Testis (tissue), 3 donors: ENCODE data around the gene MYMX. TPM values are rescaled to one million over a fixed set of nuclear protein-coding genes. Genes with fewer than 3 reads are reported as not detected.

ENCODE experiments used
- DNase-seq: peaks from one replicate; pipeline ENCODE4 v3.0.0-alpha.2; 2019
- H3K27ac ChIP-seq, 2 donors: fragments of 200-600 bp; sonication (generic); one replicate each; pipeline ENCODE4 v1.5.1; 2019
- H3K27me3 ChIP-seq: fragments of 200-600 bp; sonication (generic); one replicate; pipeline ENCODE4 v1.5.1; 2019
- H3K36me3 ChIP-seq: fragments of 200-600 bp; sonication (generic); one replicate; pipeline ENCODE4 v1.5.1; 2017; ENCODE audit warnings: low read depth; ENCODE audit errors: missing control alignments
- H3K4me1 ChIP-seq: fragments of 200-600 bp; sonication (generic); one replicate; pipeline ENCODE4 v1.5.1; 2019
- H3K4me3 ChIP-seq, 2 donors: fragments of 200-600 bp; sonication (generic); one replicate each; pipeline ENCODE4 v1.5.1; 2017 to 2019
- H3K9me3 ChIP-seq: fragments of 200-600 bp; sonication (generic); one replicate; pipeline ENCODE4 v1.5.1; 2017
- POLR2A ChIP-seq: fragments of 450-650 bp; IDR thresholded peaks from one replicate; pipeline ENCODE4 v1.6.1; 2017; ENCODE audit warnings: antibody characterized with exemption, mild to moderate bottlenecking, moderate library complexity
- WGBS, 2 donors: methylation state at CpG; one replicate each; pipeline ENCODE4 v1.1.5; 2018; 5-methylcytosine and 5-hydroxymethylcytosine counted together
- intact Hi-C: fragments of 100-400 bp; cut with DNase I; formaldehyde crosslinking; loops from one replicate; pipeline ENCODE4 v1.15.1; 2023; ENCODE audit warnings: low total_unique reads
- polyA plus RNA-seq: library from polyadenylated mRNA; stranded (reverse); fragments of 350-450 nt; fragmentation: Illumina TruSeq; extraction: RNeasy Lipid Tissue Mini Kit (QIAGEN cat#74804); gene quantifications from one replicate; pipeline ENCODE4 v1.2.3, GENCODE V29; 2014; ENCODE audit warnings: low read depth, low replicate concordance; ENCODE audit not compliant: insufficient read depth
- total RNA-seq, 2 donors: library from RNA; depleted of rRNA; stranded (reverse); fragments of >200 nt; gene quantifications; one replicate each; pipeline ENCODE4 v1.2.3, GENCODE V29; 2016
- TF ChIP-seq, protein P1 (sequence below), 3 experiments: fragments of 450-650 bp in 2 of 3; fragments of 200-600 bp in 1 of 3; sonication (generic) in 1 of 3; IDR thresholded peaks; one replicate each; pipeline ENCODE4 v1.5.1; 2016 to 2019; ENCODE audit warnings: antibody characterized with exemption in 3 of 3, mild to moderate bottlenecking in 2 of 3, moderate library complexity in 1 of 3

The MYMX gene
- total and polyA plus RNA-seq, 3 donors from 2014 or later: 0.73 to 0.87 TPM; not detected in 1

DNA sequence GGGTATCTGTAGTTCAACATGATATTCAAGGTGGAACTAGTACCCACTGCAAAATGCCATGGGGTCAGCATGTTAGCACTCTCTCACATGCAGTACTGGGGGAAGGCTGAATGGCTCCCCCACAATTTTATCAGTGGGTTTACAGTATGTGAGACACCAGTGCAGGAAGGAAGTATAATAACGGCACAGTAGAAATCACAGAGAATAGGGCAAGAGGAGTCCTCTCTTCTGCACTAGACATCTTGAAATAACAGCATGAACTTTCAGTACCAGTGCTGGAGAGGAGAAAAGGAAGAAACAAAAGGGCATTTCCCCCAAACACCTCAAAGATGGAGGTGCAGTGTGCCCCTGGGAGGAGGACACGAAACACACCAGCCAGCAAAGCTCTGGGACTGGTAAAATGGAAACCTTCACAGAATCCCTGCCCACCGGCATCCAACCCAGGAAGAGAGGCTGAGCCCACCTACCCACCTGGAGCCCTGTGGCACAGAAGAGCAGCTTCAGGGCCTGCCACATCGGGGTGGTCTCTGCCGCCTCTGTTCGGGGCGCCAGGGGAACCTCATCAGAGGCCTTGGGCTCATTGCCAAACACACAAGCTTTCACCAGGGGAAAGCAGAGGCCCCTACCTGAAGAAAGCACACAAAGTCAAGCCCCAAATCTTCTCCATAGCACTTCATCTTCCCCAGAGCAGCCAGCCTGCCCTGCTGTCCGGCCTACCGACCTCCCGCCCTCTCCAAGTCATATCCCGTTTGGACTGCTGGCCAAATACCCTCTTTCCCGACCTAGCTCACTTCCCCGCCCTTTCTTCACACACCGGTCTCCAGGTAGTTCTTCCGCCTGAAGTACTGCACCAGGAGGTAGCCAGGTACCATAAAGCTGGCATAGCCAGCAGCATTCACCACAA is 39.4 kb downstream of the MYMX start:
- TF ChIP-seq, protein P1, sequence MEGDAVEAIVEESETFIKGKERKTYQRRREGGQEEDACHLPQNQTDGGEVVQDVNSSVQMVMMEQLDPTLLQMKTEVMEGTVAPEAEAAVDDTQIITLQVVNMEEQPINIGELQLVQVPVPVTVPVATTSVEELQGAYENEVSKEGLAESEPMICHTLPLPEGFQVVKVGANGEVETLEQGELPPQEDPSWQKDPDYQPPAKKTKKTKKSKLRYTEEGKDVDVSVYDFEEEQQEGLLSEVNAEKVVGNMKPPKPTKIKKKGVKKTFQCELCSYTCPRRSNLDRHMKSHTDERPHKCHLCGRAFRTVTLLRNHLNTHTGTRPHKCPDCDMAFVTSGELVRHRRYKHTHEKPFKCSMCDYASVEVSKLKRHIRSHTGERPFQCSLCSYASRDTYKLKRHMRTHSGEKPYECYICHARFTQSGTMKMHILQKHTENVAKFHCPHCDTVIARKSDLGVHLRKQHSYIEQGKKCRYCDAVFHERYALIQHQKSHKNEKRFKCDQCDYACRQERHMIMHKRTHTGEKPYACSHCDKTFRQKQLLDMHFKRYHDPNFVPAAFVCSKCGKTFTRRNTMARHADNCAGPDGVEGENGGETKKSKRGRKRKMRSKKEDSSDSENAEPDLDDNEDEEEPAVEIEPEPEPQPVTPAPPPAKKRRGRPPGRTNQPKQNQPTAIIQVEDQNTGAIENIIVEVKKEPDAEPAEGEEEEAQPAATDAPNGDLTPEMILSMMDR (IDR thresholded peaks at IDR 0.05): no peak
- no peak for TF ChIP-seq POLR2A
- intact Hi-C loops: no loop called here
- Histone ChIP-seq H3K36me3 (no peaks in the 10 kb centered on the region), H3K4me1 (peaks cover 11% of the 10 kb centered on the region), H3K27me3 (no peaks in the 10 kb centered on the region), H3K9me3 (no peaks in the 10 kb centered on the region), H3K4me3 (peak overlapping the region; percentile 87 to 97), H3K27ac (peak overlapping the region; percentile 90 to 92)
- DNase-seq: no peak
- WGBS, 2 donors: 13 to 15% methylated on average over 15 of the region's 15 CpGs

DNA sequence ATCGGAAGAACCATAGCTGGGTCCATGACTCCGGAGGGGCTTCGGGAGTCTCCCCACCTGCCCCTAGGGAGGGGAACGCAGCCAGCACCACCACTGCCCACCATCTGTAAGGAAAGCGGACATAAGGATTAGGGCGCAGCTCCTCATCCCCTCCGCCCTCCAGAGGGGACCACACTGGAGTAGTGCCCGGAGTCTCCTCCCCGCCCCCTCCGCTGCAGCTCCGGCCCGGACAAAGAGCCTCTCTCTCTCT is 40.0 kb downstream of the MYMX start:
- Histone ChIP-seq H3K4me3 (peak overlapping the region; percentile 87 to 97), H3K27me3 (no peaks in the 10 kb centered on the region), H3K4me1 (peaks cover 11% of the 10 kb centered on the region), H3K27ac (peak overlapping the region; percentile 90 to 92), H3K36me3 (no peaks in the 10 kb centered on the region), H3K9me3 (no peaks in the 10 kb centered on the region)
- intact Hi-C loops: no loop called here
- TF ChIP-seq POLR2A: no peak
- TF ChIP-seq, protein P1 (IDR thresholded peaks at IDR 0.05): no peak
- no peak for DNase-seq
- WGBS, 2 donors: 0 to 1% methylated on average over 4 to 12 of the region's 12 CpGs

DNA sequence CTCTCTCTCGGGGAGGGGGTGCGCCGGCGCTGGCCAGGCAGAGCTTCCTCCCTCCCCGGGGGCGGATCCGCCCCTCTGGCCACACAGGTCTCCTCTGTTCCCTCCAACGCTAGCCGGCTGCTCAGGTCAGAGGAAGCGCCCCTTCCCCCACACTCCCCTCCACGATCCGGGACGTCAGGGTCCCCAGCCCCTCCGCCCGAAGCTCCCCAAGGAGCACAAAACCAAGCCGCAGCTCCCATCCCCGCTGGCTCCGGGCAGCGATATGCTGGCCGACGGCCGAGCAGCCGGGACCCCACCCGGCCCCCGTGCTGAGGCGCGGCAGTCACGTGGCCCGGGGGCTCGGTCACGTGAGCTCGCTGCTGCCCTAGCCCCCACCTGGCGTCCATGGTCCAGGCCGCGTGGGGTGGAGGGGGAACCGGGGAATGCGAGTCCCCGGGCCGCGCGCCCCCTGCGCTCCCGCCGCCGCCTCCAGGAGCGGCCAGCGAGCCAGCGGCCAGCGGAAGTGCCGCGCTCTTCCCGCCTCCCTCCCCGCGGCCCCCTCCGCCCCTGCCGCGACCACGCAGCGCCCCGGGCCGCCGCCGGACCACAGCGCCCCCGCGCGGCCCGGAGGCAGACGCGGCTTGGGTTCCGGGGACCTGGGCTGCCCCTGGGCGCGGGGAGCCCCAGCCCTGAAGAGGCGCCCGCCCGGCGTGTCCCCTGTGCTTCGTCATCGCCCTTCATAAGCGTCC is 40.5 kb downstream of the MYMX start, which contains the start of gene SLC35B2:
SLC35B2 (minus strand) TSS at position 504 of the 728 bp plus-strand sequence; CDS start at position 386, 118 bp downstream.
- WGBS, 2 donors: 2% methylated on average over 47 of the region's 80 CpGs; no CpG with 5 or more reads in 1 of the 2 donors
- DNase-seq: peak; percentile 84
- no peak for TF ChIP-seq POLR2A
- TF ChIP-seq, protein P1 (IDR thresholded peaks at IDR 0.05): peak; percentile 70 to 83 (median 80)
- Histone ChIP-seq H3K9me3 (no peaks in the 10 kb centered on the region), H3K27ac (peak within 1 kb of the TSS; percentile 90 to 92), H3K36me3 (no peaks in the 10 kb centered on the region), H3K4me1 (peaks cover 11% of the 10 kb centered on the region), H3K4me3 (peak within 1 kb of the TSS; percentile 87 to 97), H3K27me3 (no peaks in the 10 kb centered on the region)
- intact Hi-C loops: no loop called here

DNA sequence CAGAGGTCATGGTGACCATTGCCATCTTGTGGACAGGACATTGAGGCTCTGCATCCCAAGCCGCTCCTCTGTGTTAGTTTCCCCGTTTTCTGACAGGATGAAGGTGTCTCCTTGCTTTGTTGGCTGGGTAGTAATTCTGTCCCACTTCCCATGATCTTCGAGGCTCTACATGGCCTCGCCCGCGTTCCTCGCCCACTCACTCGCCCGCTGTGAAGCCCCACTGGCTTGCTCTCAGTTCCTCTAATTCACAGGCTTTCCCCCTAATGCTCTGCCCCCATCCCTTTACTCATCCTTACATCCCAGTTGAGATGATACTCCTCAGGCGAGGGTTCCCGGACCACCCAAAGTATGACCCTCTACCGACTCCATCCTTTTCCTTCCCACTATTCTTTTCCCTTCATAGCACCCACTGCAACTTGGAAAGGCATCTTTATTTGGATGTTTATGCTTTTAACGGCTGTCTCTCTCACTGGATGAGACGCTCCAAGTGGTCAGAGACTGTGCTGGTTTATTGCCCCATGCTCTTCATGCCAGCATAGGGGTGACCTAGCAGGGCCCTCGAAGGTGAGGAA is 41.1 kb downstream of the MYMX start:
- Histone ChIP-seq H3K4me3 (peak overlapping the region; percentile 87 to 97), H3K9me3 (no peaks in the 10 kb centered on the region), H3K27ac (peak overlapping the region; percentile 90 to 92), H3K4me1 (peaks cover 14% of the 10 kb centered on the region), H3K27me3 (no peaks in the 10 kb centered on the region), H3K36me3 (no peaks in the 10 kb centered on the region)
- DNase-seq: no peak
- WGBS, 2 donors: 15 to 19% methylated on average over 12 to 15 of the region's 15 CpGs
- no peak for TF ChIP-seq POLR2A
- TF ChIP-seq, protein P1 (IDR thresholded peaks at IDR 0.05): peak in 2 of 3 experiments; percentile 1 to 7
- intact Hi-C loops: no loop called here
